HG03095 (cell line): ENCODE measurements around the gene NPAS4.

Experiments
- ATAC-seq: cut with Tn5 transposase; IDR thresholded peaks from one replicate; pipeline ENCODE4 v1.9.1; 2021; ENCODE audit warnings: moderate library complexity; ENCODE audit not compliant: unreplicated experiment

The NPAS4 gene

DNA sequence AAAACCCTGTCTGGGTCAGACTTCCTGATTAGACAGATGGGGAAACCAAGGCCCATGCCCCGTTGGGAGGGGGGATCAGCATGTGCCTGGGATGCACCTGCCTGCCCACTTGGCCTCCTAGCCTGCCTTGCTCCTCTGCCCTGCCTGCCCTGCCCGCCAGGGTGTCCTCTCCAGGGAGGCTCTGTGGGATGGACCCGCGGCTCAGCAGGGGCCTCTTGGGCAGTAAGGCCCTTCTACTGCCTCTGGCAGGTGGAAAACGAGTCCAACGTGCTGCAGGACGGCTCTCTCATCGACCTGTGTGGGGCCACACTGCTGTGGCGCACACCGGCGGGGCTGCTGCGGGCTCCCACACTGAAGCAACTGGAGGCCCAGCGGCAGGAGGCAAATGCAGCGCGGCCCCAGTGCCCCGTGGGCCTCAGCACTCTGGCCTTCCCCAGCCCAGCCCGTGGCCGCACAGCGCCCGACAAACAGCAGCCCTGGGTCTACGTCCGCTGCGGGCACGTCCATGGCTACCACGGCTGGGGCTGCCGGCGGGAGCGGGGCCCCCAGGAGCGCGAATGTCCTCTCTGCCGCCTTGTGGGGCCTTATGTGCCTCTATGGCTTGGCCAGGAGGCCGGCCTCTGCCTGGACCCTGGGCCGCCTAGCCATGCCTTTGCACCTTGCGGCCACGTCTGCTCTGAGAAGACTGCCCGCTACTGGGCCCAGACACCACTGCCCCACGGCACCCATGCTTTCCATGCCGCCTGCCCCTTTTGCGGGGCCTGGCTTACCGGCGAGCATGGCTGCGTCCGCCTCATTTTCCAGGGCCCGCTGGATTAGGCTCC is 54.7 kb downstream of the NPAS4 start:
- ATAC-seq = no peak
